Panc1 (cell line): Measurements from ENCODE around the gene SAMD4A.

Experiments used
- POLR2AphosphoS5 ChIP-seq: IDR thresholded peaks from 2 replicates; pipeline ENCODE4 v1.6.1; 2012; ENCODE audit warnings: mild to moderate bottlenecking, low read depth, low read length, moderate library complexity
- SIN3A ChIP-seq: IDR thresholded peaks from 2 replicates; pipeline ENCODE4 v1.6.1; 2012; ENCODE audit warnings: low read depth, mild to moderate bottlenecking, low read length, moderate library complexity, borderline replicate concordance; ENCODE audit not compliant: insufficient read depth
- TCF7L2 ChIP-seq: IDR thresholded peaks from 2 replicates; pipeline ENCODE4 v1.6.1; 2011; ENCODE audit warnings: mild to moderate bottlenecking, low read depth, low read length, inconsistent platforms
- TF ChIP-seq, protein P1 (sequence below): fragments of 450-650 bp; IDR thresholded peaks from 2 replicates; pipeline ENCODE4 v1.5.1; 2017; ENCODE audit warnings: mild to moderate bottlenecking
- TF ChIP-seq, protein P2 (sequence below), 2 experiments: IDR thresholded peaks; 2 replicates each; pipeline ENCODE4 v1.6.1; 2011 to 2012; ENCODE audit warnings: low read depth in 2 of 2, control low read depth in 1 of 2, low read length in 1 of 2, mild to moderate bottlenecking in 1 of 2, moderate library complexity in 1 of 2; ENCODE audit not compliant: insufficient read depth in 1 of 2

- TF ChIP-seq, protein P1, sequence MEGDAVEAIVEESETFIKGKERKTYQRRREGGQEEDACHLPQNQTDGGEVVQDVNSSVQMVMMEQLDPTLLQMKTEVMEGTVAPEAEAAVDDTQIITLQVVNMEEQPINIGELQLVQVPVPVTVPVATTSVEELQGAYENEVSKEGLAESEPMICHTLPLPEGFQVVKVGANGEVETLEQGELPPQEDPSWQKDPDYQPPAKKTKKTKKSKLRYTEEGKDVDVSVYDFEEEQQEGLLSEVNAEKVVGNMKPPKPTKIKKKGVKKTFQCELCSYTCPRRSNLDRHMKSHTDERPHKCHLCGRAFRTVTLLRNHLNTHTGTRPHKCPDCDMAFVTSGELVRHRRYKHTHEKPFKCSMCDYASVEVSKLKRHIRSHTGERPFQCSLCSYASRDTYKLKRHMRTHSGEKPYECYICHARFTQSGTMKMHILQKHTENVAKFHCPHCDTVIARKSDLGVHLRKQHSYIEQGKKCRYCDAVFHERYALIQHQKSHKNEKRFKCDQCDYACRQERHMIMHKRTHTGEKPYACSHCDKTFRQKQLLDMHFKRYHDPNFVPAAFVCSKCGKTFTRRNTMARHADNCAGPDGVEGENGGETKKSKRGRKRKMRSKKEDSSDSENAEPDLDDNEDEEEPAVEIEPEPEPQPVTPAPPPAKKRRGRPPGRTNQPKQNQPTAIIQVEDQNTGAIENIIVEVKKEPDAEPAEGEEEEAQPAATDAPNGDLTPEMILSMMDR, result no peak
- TF ChIP-seq, protein P2, sequence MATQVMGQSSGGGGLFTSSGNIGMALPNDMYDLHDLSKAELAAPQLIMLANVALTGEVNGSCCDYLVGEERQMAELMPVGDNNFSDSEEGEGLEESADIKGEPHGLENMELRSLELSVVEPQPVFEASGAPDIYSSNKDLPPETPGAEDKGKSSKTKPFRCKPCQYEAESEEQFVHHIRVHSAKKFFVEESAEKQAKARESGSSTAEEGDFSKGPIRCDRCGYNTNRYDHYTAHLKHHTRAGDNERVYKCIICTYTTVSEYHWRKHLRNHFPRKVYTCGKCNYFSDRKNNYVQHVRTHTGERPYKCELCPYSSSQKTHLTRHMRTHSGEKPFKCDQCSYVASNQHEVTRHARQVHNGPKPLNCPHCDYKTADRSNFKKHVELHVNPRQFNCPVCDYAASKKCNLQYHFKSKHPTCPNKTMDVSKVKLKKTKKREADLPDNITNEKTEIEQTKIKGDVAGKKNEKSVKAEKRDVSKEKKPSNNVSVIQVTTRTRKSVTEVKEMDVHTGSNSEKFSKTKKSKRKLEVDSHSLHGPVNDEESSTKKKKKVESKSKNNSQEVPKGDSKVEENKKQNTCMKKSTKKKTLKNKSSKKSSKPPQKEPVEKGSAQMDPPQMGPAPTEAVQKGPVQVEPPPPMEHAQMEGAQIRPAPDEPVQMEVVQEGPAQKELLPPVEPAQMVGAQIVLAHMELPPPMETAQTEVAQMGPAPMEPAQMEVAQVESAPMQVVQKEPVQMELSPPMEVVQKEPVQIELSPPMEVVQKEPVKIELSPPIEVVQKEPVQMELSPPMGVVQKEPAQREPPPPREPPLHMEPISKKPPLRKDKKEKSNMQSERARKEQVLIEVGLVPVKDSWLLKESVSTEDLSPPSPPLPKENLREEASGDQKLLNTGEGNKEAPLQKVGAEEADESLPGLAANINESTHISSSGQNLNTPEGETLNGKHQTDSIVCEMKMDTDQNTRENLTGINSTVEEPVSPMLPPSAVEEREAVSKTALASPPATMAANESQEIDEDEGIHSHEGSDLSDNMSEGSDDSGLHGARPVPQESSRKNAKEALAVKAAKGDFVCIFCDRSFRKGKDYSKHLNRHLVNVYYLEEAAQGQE (IDR thresholded peaks at IDR 0.05; ENCODE audit: insufficient read depth in 1 of 2, low read depth in 2 of 2, low read length in 1 of 2), result no peak
- no peak for TF ChIP-seq POLR2AphosphoS5
- no peak for TF ChIP-seq TCF7L2
- TF ChIP-seq SIN3A, result no peak
Observed at GRCh38 chr14:54767139-54767431, 200.2 kb downstream of the SAMD4A start.
